ENCODE measurements around the gene PABPN1L. TPM values are rescaled to one million over a fixed set of nuclear protein-coding genes. Genes with fewer than 3 reads are reported as not detected.

PABPN1L gene
- total RNA-seq, 1 experiment from 2014 or later = not detected

- DNase-seq = no peak
- Mint-ChIP-seq H3K9me3 (peaks cover 0 to 9% of the 10 kb centered on the region in 2 experiments; a peak in 2 of 5 replicates), H3K4me1 (peaks cover 12 to 23% of the 10 kb centered on the region in 2 experiments), H3K36me3 (ENCODE audit: insufficient read depth in 1 of 3, low read depth in 3 of 3) (no peaks in the 10 kb centered on the region), H3K4me3 (no peak overlapping the region), H3K27me3 (ENCODE audit: low read depth) (no peaks in the 10 kb centered on the region; the same call in 1 of the 2 replicates), H3K27ac (no peak overlapping the region; a peak in 1 of 7 replicates)
- H4K5ac ChIP-seq (ENCODE audit: insufficient read length, low read depth, low read length) = no peak overlapping the region
- H3K79me2 ChIP-seq (ENCODE audit: insufficient read depth, low read length) = no peaks in the 10 kb centered on the region
- H3K18ac ChIP-seq (ENCODE audit: insufficient read length, low read depth, low read length) = no peak overlapping the region
- no peak overlapping the region for H3K27ac ChIP-seq (ENCODE audit: insufficient read length, low read depth, low read length)
- H2BK20ac ChIP-seq (ENCODE audit: low read depth, low read length, poor library complexity, severe bottlenecking) = no peak overlapping the region
- H3K56ac ChIP-seq (ENCODE audit: insufficient read length, low read depth, low read length) = no peak overlapping the region
- no peaks in the 10 kb centered on the region for H3K9me3 ChIP-seq (ENCODE audit: control insufficient read depth, low read depth, low read length)
- no peak overlapping the region for H4K8ac ChIP-seq (replicated peaks; ENCODE audit: insufficient read length, low read depth, low read length)
- H3K79me1 ChIP-seq (ENCODE audit: insufficient read depth, low read depth, low read length, poor library complexity, severe bottlenecking) = no peaks in the 10 kb centered on the region
- no peak overlapping the region for H3K9ac ChIP-seq (ENCODE audit: extremely low read depth, insufficient read length, low read length)
- H3K27me3 ChIP-seq (ENCODE audit: insufficient read depth, low read length) = no peaks in the 10 kb centered on the region
- no peak overlapping the region for H2BK15ac ChIP-seq (ENCODE audit: low read depth, low read length)
- H3K23ac ChIP-seq (ENCODE audit: insufficient read length, low read depth, low read length) = no peak overlapping the region
- no peaks in the 10 kb centered on the region for H4K20me1 ChIP-seq (ENCODE audit: control insufficient read depth, insufficient read depth, insufficient read length)
- H3K4me2 ChIP-seq (ENCODE audit: insufficient read depth, insufficient read length, low read length) = no peak overlapping the region
- H3K23me2 ChIP-seq (ENCODE audit: insufficient read length, low read depth, low read length, poor library complexity, severe bottlenecking) = no peaks in the 10 kb centered on the region
- no peak overlapping the region for H2AFZ ChIP-seq (ENCODE audit: low read length)
- H3K4me1 ChIP-seq (ENCODE audit: insufficient read depth, low read length) = no peaks in the 10 kb centered on the region
- no peak overlapping the region for H4K91ac ChIP-seq (ENCODE audit: insufficient read length, low read depth, low read length)
- no peak overlapping the region for H2AK5ac ChIP-seq (ENCODE audit: insufficient read length, low read length)
- no peak for TF ChIP-seq CTCF (conservative IDR thresholded peaks at IDR 0.05)
- no peak overlapping the region for H2BK12ac ChIP-seq (ENCODE audit: insufficient read length, low read depth, low read length)
- WGBS (ENCODE audit: extremely low coverage, insufficient read length, low lambda C conversion rate) = no CpG with 5 or more reads among the region's 20 CpGs
- H3T11ph ChIP-seq (ENCODE audit: low read length) = no peak overlapping the region
- no peak overlapping the region for H2BK5ac ChIP-seq (ENCODE audit: insufficient read length, low read length)
- no peak overlapping the region for H3K4ac ChIP-seq (ENCODE audit: low read depth, low read length)
- H2BK120ac ChIP-seq (ENCODE audit: low read depth, low read length, poor library complexity, severe bottlenecking) = no peak overlapping the region
- no peak overlapping the region for H3K14ac ChIP-seq (ENCODE audit: insufficient read depth, low read length)
These were observed 48.4 kb upstream of the PABPN1L start for GRCh38 chr16:88914750-88915368.
